Measurements from ENCODE around the gene LYG1. TPM values are rescaled to one million over a fixed set of nuclear protein-coding genes. Genes with fewer than 3 reads are reported as not detected.
"Not testable (repeated sequence)": the region's sequence is repeated elsewhere in the genome, so short reads cannot be mapped to it uniquely, and the experiment has no call there.

Gene LYG1
- total RNA-seq (2022) (0.42 and 1.2 TPM in 2 replicates), Bru-seq, nascent RNA (percentile 33 among the genes with signal in this experiment), BruChase-seq, experiment 1, labeled RNA remaining after a 6-hour chase (percentile 58 among the genes with signal in this experiment), BruChase-seq, experiment 2, labeled RNA remaining after a 2-hour chase (percentile 57 among the genes with signal in this experiment)
- long read RNA-seq: 0 reads

GRCh38 chr2:99301097-99301496 lies at the start of gene LYG1:
LYG1 (minus strand) TSS chr2:99301197; CDS start chr2:99295670, 5,527 bp downstream.
- H3K4me1 Mint-ChIP-seq (ENCODE audit: insufficient read depth, unreplicated experiment); CTCF ChIA-PET; BruUV-seq (replicated peaks); H3K9me3 Mint-ChIP-seq (ENCODE audit: unreplicated experiment); H3K36me3 Mint-ChIP-seq (ENCODE audit: insufficient read depth, unreplicated experiment); DNase-seq (ENCODE audit: unreplicated experiment); POLR2A ChIA-PET; H3K4me3 Mint-ChIP-seq (ENCODE audit: unreplicated experiment); H3K27me3 Mint-ChIP-seq (ENCODE audit: insufficient read depth, unreplicated experiment); intact Hi-C loops (cut with micrococcal nuclease); H3K27ac Mint-ChIP-seq (ENCODE audit: low read depth, unreplicated experiment): not testable (repeated sequence)

- intact Hi-C loops (cut with micrococcal nuclease): no loop called here
- Mint-ChIP-seq H3K27me3 (ENCODE audit: insufficient read depth, unreplicated experiment) (no peaks in the 10 kb centered on the region), H3K4me1 (ENCODE audit: insufficient read depth, unreplicated experiment) (peaks cover 13% of the 10 kb centered on the region), H3K36me3 (ENCODE audit: insufficient read depth, unreplicated experiment) (peaks cover 4% of the 10 kb centered on the region), H3K4me3 (ENCODE audit: unreplicated experiment) (no peak overlapping the region), H3K9me3 (ENCODE audit: unreplicated experiment) (no peaks in the 10 kb centered on the region), H3K27ac (ENCODE audit: low read depth, unreplicated experiment) (peak overlapping the region; percentile 18)
- ChIA-PET POLR2A (interaction anchor here (4.1 kb wide), 1 partner anchor 13 kb away, joined by 23 read pairs; the partner anchor contains the start of genes EIF5B and TXNDC9), CTCF (no interaction called here)
- no peak for DNase-seq (ENCODE audit: unreplicated experiment)
- no peak for TF ChIP-seq CTCF (IDR thresholded peaks at IDR 0.05; ENCODE audit: unreplicated experiment)
- BruUV-seq (replicated peaks): no TSS peak
Measured at GRCh38 chr2:99350194-99350593, 49.2 kb upstream of the LYG1 start.

GRCh38 chr2:99348173-99348572 lies 47.2 kb upstream of the LYG1 start:
- ChIA-PET CTCF (interaction anchor here (0.6 to 2.9 kb wide), 4 partner anchors 10 to 699 kb away, joined by 3 to 8 read pairs (median 3); partner anchors contain the start of gene EIF5B), POLR2A (interaction anchor here (1.2 to 4.1 kb wide), 2 partner anchors 8 to 11 kb away, joined by 4 to 23 read pairs; partner anchors contain the start of genes EIF5B and TXNDC9)
- no peak overlapping the region for H3K4me3 Mint-ChIP-seq (ENCODE audit: unreplicated experiment)
- H3K27ac Mint-ChIP-seq (ENCODE audit: low read depth, unreplicated experiment): peak overlapping the region; percentile 44
- peaks cover 4% of the 10 kb centered on the region for H3K36me3 Mint-ChIP-seq (ENCODE audit: insufficient read depth, unreplicated experiment)
- no peak for DNase-seq (ENCODE audit: unreplicated experiment)
- no TSS peak for BruUV-seq (replicated peaks)
- intact Hi-C loops (cut with micrococcal nuclease): no loop called here
- no peaks in the 10 kb centered on the region for H3K27me3 Mint-ChIP-seq (ENCODE audit: insufficient read depth, unreplicated experiment)
- no peak for TF ChIP-seq CTCF (IDR thresholded peaks at IDR 0.05; ENCODE audit: unreplicated experiment)
- peaks cover 10% of the 10 kb centered on the region for H3K4me1 Mint-ChIP-seq (ENCODE audit: insufficient read depth, unreplicated experiment)
- no peaks in the 10 kb centered on the region for H3K9me3 Mint-ChIP-seq (ENCODE audit: unreplicated experiment)

- no peaks in the 10 kb centered on the region for H3K27me3 Mint-ChIP-seq (ENCODE audit: insufficient read depth, unreplicated experiment)
- H3K4me1 Mint-ChIP-seq (ENCODE audit: insufficient read depth, unreplicated experiment): peaks cover 27% of the 10 kb centered on the region
- no peaks in the 10 kb centered on the region for H3K9me3 Mint-ChIP-seq (ENCODE audit: unreplicated experiment)
- ChIA-PET CTCF (interaction anchor here (0.6 kb wide), 3 partner anchors 33 to 235 kb away, joined by 3 to 4 read pairs (median 3); no protein-coding TSS in a partner anchor), POLR2A (interaction anchor here (4.1 kb wide), 1 partner anchor 9 kb away, joined by 23 read pairs; the partner anchor contains the start of genes EIF5B and TXNDC9)
- BruUV-seq (replicated peaks): no TSS peak
- peaks cover 7% of the 10 kb centered on the region for H3K36me3 Mint-ChIP-seq (ENCODE audit: insufficient read depth, unreplicated experiment)
- intact Hi-C loops (cut with micrococcal nuclease): no loop called here
- no peak overlapping the region for H3K4me3 Mint-ChIP-seq (ENCODE audit: unreplicated experiment)
- no peak for DNase-seq (ENCODE audit: unreplicated experiment)
- no peak overlapping the region for H3K27ac Mint-ChIP-seq (ENCODE audit: low read depth, unreplicated experiment)
- no peak for TF ChIP-seq CTCF (IDR thresholded peaks at IDR 0.05; ENCODE audit: unreplicated experiment)
Measured at GRCh38 chr2:99346218-99346617, 45.2 kb upstream of the LYG1 start.

- H3K36me3 Mint-ChIP-seq (ENCODE audit: insufficient read depth, unreplicated experiment); CTCF ChIA-PET; H3K27me3 Mint-ChIP-seq (ENCODE audit: insufficient read depth, unreplicated experiment); intact Hi-C loops (cut with micrococcal nuclease); DNase-seq (ENCODE audit: unreplicated experiment); H3K9me3 Mint-ChIP-seq (ENCODE audit: unreplicated experiment); H3K4me3 Mint-ChIP-seq (ENCODE audit: unreplicated experiment); H3K27ac Mint-ChIP-seq (ENCODE audit: low read depth, unreplicated experiment); POLR2A ChIA-PET; BruUV-seq (replicated peaks): not testable (repeated sequence)
- peaks cover 29% of the 10 kb centered on the region for H3K4me1 Mint-ChIP-seq (ENCODE audit: insufficient read depth, unreplicated experiment)
Measured at GRCh38 chr2:99345446-99345845, 44.4 kb upstream of the LYG1 start.

All from MCF 10A (cell line).